ENCODE results near the gene CHAF1A.

CHAF1A gene

GRCh38 chr19:4406626-4407025 is 4.2 kb downstream of the CHAF1A start:
- no peak for DNase-seq

GRCh38 chr19:4409123-4409933 is 6.9 kb downstream of the CHAF1A start:
- DNase-seq = no peak

- DNase-seq = no peak
Measured at GRCh38 chr19:4413588-4413987, 11.1 kb downstream of the CHAF1A start.

GRCh38 chr19:4414144-4414799 is 11.8 kb downstream of the CHAF1A start:
- DNase-seq = no peak

GRCh38 chr19:4414800-4415321 is 12.4 kb downstream of the CHAF1A start:
- DNase-seq = no peak

GRCh38 chr19:4415352-4415751 is 12.9 kb downstream of the CHAF1A start:
- DNase-seq = no peak

GRCh38 chr19:4416268-4416667 is 13.8 kb downstream of the CHAF1A start:
- no peak for DNase-seq

- no peak for DNase-seq
Measured at GRCh38 chr19:4423416-4424126, 21.1 kb downstream of the CHAF1A start.

GRCh38 chr19:4425537-4425936 is 23.1 kb downstream of the CHAF1A start:
- DNase-seq = no peak

GRCh38 chr19:4428326-4428975 is 26.0 kb downstream of the CHAF1A start:
- no peak for DNase-seq

- DNase-seq = no peak
Measured at GRCh38 chr19:4429256-4429655, 26.8 kb downstream of the CHAF1A start.

GRCh38 chr19:4429771-4430171 is 27.3 kb downstream of the CHAF1A start:
- DNase-seq = no peak

GRCh38 chr19:4430760-4431159 is 28.3 kb downstream of the CHAF1A start:
- DNase-seq = peak; percentile 32

- DNase-seq = no peak
Measured at GRCh38 chr19:4431296-4431695, 28.9 kb downstream of the CHAF1A start.

GRCh38 chr19:4431808-4432674 is 29.6 kb downstream of the CHAF1A start:
- peak; percentile 13 for DNase-seq

GRCh38 chr19:4432918-4433506 is 30.6 kb downstream of the CHAF1A start:
- no peak for DNase-seq

- DNase-seq = no peak
Measured at GRCh38 chr19:4434391-4434790, 32.0 kb downstream of the CHAF1A start.

GRCh38 chr19:4436231-4436630 is 33.8 kb downstream of the CHAF1A start:
- DNase-seq = no peak

- DNase-seq = no peak
Measured at GRCh38 chr19:4437103-4437502, 34.7 kb downstream of the CHAF1A start.

- no peak for DNase-seq
Measured at GRCh38 chr19:4439243-4439642, 36.8 kb downstream of the CHAF1A start.

- DNase-seq = no peak
Measured at GRCh38 chr19:4441994-4442818, 39.8 kb downstream of the CHAF1A start.
